GM12878 (cell line): ENCODE data around the gene GOLGA2. TPM values are rescaled to one million over a fixed set of nuclear protein-coding genes. Genes with fewer than 3 reads are reported as not detected.

Experiments
- ATAC-seq: fragments of 200-7000 bp; cut with Tn5 transposase; 3 replicates; pipeline ENCODE4 v1.9.1; 2020; ENCODE audit warnings: mild to moderate bottlenecking, moderate library complexity
- BruUV-seq: library from RNA; stranded (reverse); fragments of 400-500 nt; replicated peaks from 2 replicates; lab custom pipeline; 2021; lab: Mats Ljungman, UMichigan
- CTCF ChIA-PET: fragments of 300-600 bp; sonication (Branson Sonifier 250); formaldehyde crosslinking; extraction: SDS; loops from one replicate; lab custom pipeline; 2021; ENCODE audit warnings: inconsistent platforms; lab: Yijun Ruan, JAX
- POLR2A ChIA-PET: fragments of 350-600 bp; formaldehyde crosslinking; extraction: SDS; loops from one replicate; lab custom pipeline; 2021; ENCODE audit warnings: inconsistent platforms; lab: Charles Lee
- RAD21 ChIA-PET: fragments of 300-600 bp; sonication (Branson Sonifier 250); formaldehyde crosslinking; loops from one replicate; lab custom pipeline; 2023; ENCODE audit warnings: antibody characterized with exemption; ENCODE audit not compliant: unreplicated experiment; lab: Charles Lee
- SMC1A ChIA-PET: fragments of 300-600 bp; sonication (Branson Sonifier 250); formaldehyde crosslinking; loops from one replicate; lab custom pipeline; 2023; ENCODE audit not compliant: unreplicated experiment, uncharacterized antibody; lab: Charles Lee
- DNase-seq: peaks from one replicate; pipeline ENCODE4 v3.0.0-alpha.2; 2011; ENCODE audit warnings: low read depth, low spot score
- FAIRE-seq: peaks from 3 replicates; lab custom pipeline; 2011; peaks lifted over from hg19 to GRCh38; lab: Jason Lieb, UNC
- H2AFZ ChIP-seq: 2 replicates; pipeline ENCODE4 v1.6.0; 2011; ENCODE audit warnings: low read depth, low read length, control low read depth; ENCODE audit not compliant: control insufficient read depth
- H3K27ac ChIP-seq: 2 replicates; pipeline ENCODE4 v1.5.1; 2011; ENCODE audit warnings: control low read depth; ENCODE audit not compliant: control insufficient read depth, insufficient read depth
- H3K27me3 ChIP-seq, 2 experiments: replicated peaks in 1 of 2; 2 replicates each; pipeline versions ENCODE4 v1.6.0 to v1.6.1; 2011; ENCODE audit warnings: low read length in 1 of 2; ENCODE audit not compliant: control insufficient read depth in 2 of 2, insufficient read depth in 2 of 2
- H3K36me3 ChIP-seq, 2 experiments: 2 replicates each; pipeline ENCODE4 v1.5.1; 2011; ENCODE audit warnings: low read length in 1 of 2; ENCODE audit not compliant: control insufficient read depth in 2 of 2, insufficient read depth in 2 of 2
- H3K4me1 ChIP-seq: 2 replicates; pipeline ENCODE4 v1.6.1; 2011; ENCODE audit warnings: mild to moderate bottlenecking, low read length, moderate library complexity, mixed read lengths; ENCODE audit not compliant: control insufficient read depth, insufficient read depth
- H3K4me2 ChIP-seq: 2 replicates; pipeline ENCODE4 v1.6.0; 2011; ENCODE audit warnings: control low read depth; ENCODE audit not compliant: control insufficient read depth, insufficient read depth
- H3K4me3 ChIP-seq: fragments of 200-600 bp; sonication (generic); 2 replicates; pipeline ENCODE4 v1.5.1; 2016
- H3K79me2 ChIP-seq: 2 replicates; pipeline ENCODE4 v1.6.0; 2011; ENCODE audit warnings: low read length; ENCODE audit not compliant: control insufficient read depth, insufficient read depth
- H3K9ac ChIP-seq: 2 replicates; pipeline ENCODE4 v1.8.0; 2011; ENCODE audit warnings: low read length, control low read depth, mixed read lengths; ENCODE audit not compliant: control insufficient read depth, insufficient read depth
- H3K9me3 ChIP-seq: replicated peaks from 3 replicates; pipeline ENCODE4 v1.5.1; 2011; ENCODE audit warnings: mild to moderate bottlenecking, low read length; ENCODE audit not compliant: control insufficient read depth, insufficient read depth
- H4K20me1 ChIP-seq: 2 replicates; pipeline ENCODE4 v1.6.0; 2011; ENCODE audit not compliant: control insufficient read depth, insufficient read depth
- BCL3 ChIP-seq: IDR thresholded peaks from 2 replicates; pipeline ENCODE4 v1.6.1; 2011; ENCODE audit warnings: borderline replicate concordance, low read depth, mild to moderate bottlenecking, moderate library complexity, low read length; ENCODE audit not compliant: insufficient read depth, poor library complexity, severe bottlenecking
- IRF5 ChIP-seq: fragments of 450-650 bp; IDR thresholded peaks from 2 replicates; pipeline ENCODE4 v1.6.1; 2017; ENCODE audit warnings: borderline replicate concordance
- PKNOX1 ChIP-seq: fragments of 450-650 bp; IDR thresholded peaks from 2 replicates; pipeline ENCODE4 v1.6.1; 2016; ENCODE audit warnings: mild to moderate bottlenecking
- RCOR1 ChIP-seq: conservative IDR thresholded peaks from 2 replicates; pipeline ENCODE4 v1.6.1; 2012; ENCODE audit warnings: low read depth, low read length, improper control_type of control experiment
- TARDBP ChIP-seq: IDR thresholded peaks from 2 replicates; pipeline ENCODE4 v1.6.1; 2016; ENCODE audit warnings: borderline replicate concordance
- ZZZ3 ChIP-seq: IDR thresholded peaks from 2 replicates; pipeline ENCODE4 v1.6.1; 2011; ENCODE audit warnings: low read depth; ENCODE audit not compliant: control insufficient read depth, insufficient read length
- WGBS: methylation state at CpG from one replicate; pipeline ENCODE4 v1.1.6; 2016; ENCODE audit warnings: low lambda C conversion rate; ENCODE audit not compliant: insufficient replicate concordance, insufficient coverage; ENCODE audit errors: missing lambda C conversion rate; 5-methylcytosine and 5-hydroxymethylcytosine counted together
- in situ Hi-C: fragments of 300-500 bp; cut with MboI; formaldehyde crosslinking; loops from 9 replicates; pipeline ENCODE4 v1.14.3; 2018; ENCODE audit warnings: mixed read lengths
- intact Hi-C: fragments of 100-400 bp; cut with micrococcal nuclease; formaldehyde crosslinking; loops from one replicate; pipeline ENCODE4 v1.14.2; 2022; ENCODE audit not compliant: unreplicated experiment
- polyA plus RNA-seq, 11 experiments: library from polyadenylated mRNA; depleted of rRNA in 4 of 11; unstranded in 6 of 11; stranded (reverse) in 5 of 11; fragments of >200 nt; fragmentation: Nextera tagmentation in 4 of 11; fragmentation: Illumina TruSeq in 1 of 11; extraction: Ambion mirVana in 4 of 11; extraction: Trizol in 1 of 11; gene quantifications; 1 replicate in 1 of 11; 2 replicates in 10 of 11; pipeline versions ENCODE4 v1.2.1 to v1.2.3, GENCODE V29; 2011 to 2016; ENCODE audit warnings: inconsistent platforms in 2 of 11, missing spikeins in 2 of 11, low read depth in 1 of 11
- total RNA-seq, 4 experiments: library from RNA; depleted of rRNA in 3 of 4; stranded (reverse); fragments of >200 nt in 3 of 4; fragmentation: Illumina TruSeq in 1 of 4; extraction: Trizol in 1 of 4; gene quantifications; 2 replicates each; pipeline versions ENCODE4 v1.2.1 to v1.2.3, GENCODE V29; 2013 to 2021

GOLGA2 gene
- total and polyA plus RNA-seq, 10 of the 15 experiments (the other 5 are each of a cell fraction or from before 2014, with no cell fraction given) = 5.9 to 32.6 (median 19.7) TPM

- no peaks in the 10 kb centered on the region for H3K9me3 ChIP-seq
- H3K27me3 ChIP-seq = no peaks in the 10 kb centered on the region
- TF ChIP-seq RCOR1 = no peak
- no peak for TF ChIP-seq PKNOX1
- TF ChIP-seq TARDBP = no peak
- TF ChIP-seq IRF5 = no peak
- no peak for TF ChIP-seq ZZZ3
- no peak for TF ChIP-seq BCL3
- ChIA-PET CTCF (interaction anchor here (0.8 to 2.5 kb wide), 4 partner anchors 8 to 83 kb away, joined by 3 to 9 read pairs (median 4); no protein-coding TSS in a partner anchor), SMC1A (no interaction called here), RAD21 (no interaction called here), POLR2A (interaction anchor here (0.9 kb wide), 1 partner anchor 18 kb away, joined by 3 read pairs; the partner anchor contains the start of genes GOLGA2 and SWI5)
- no peak overlapping the region for H3K27ac ChIP-seq
- in situ Hi-C loops = no loop called here
- peaks cover 7 to 9% of the 10 kb centered on the region in 2 experiments for H3K36me3 ChIP-seq
- H3K9ac ChIP-seq = no peak overlapping the region
- FAIRE-seq (no peak), DNase-seq (no peak), ATAC-seq (no peak)
- H2AFZ ChIP-seq = no peak overlapping the region
- no peak overlapping the region for H3K4me3 ChIP-seq
- intact Hi-C loops = no loop called here
- WGBS = 91% methylated on average over 11 of the region's 11 CpGs
- no TSS peak for BruUV-seq
- H3K4me2 ChIP-seq = no peak overlapping the region
- H3K79me2 ChIP-seq = no peaks in the 10 kb centered on the region
- H3K4me1 ChIP-seq = no peaks in the 10 kb centered on the region
- H4K20me1 ChIP-seq = no peaks in the 10 kb centered on the region
Observed at GRCh38 chr9:128257907-128258306, 17.9 kb downstream of the GOLGA2 start.
